Measurements from ENCODE around the gene HNRNPA1L2. TPM values are rescaled to one million over a fixed set of nuclear protein-coding genes. Genes with fewer than 3 reads are reported as not detected.

Gene HNRNPA1L2
- polyA plus RNA-seq: 1.5 and 1.9 TPM in 2 replicates

GRCh38 chr13:52642131-52642530 lies at the start of gene HNRNPA1L2:
HNRNPA1L2 (plus strand) TSS chr13:52642431; CDS start chr13:52642493, 62 bp downstream.

GRCh38 chr13:52652196-52652979 lies 10.2 kb downstream of the HNRNPA1L2 start, which contains the start of gene SUGT1:
SUGT1 (plus strand) TSS chr13:52652836; CDS start chr13:52652921, 85 bp downstream.

Other genes starting within 250 kb of the HNRNPA1L2 start
- gene THSD1, start 236.3 kb upstream of the HNRNPA1L2 start, polyA plus RNA-seq: 0.16 and 0.43 TPM in 2 replicates
- gene VPS36, start 191.8 kb upstream of the HNRNPA1L2 start, polyA plus RNA-seq: 59.0 and 61.1 TPM in 2 replicates
- 38.4 and 43.4 TPM in 2 replicates for gene CKAP2, start 187.0 kb upstream of the HNRNPA1L2 start, polyA plus RNA-seq
- gene SUGT1, start 10.4 kb downstream of the HNRNPA1L2 start, polyA plus RNA-seq: 67.9 and 78.4 TPM in 2 replicates
- gene CNMD, start 97.4 kb downstream of the HNRNPA1L2 start, polyA plus RNA-seq: not detected in 2 replicates
- not detected in 2 replicates for gene PCDH8, start 206.2 kb downstream of the HNRNPA1L2 start, polyA plus RNA-seq